OCI-M1 (cell line): ENCODE data around the gene FMO1.
"Not testable (repeated sequence)": the region's sequence is repeated elsewhere in the genome, so short reads cannot be mapped to it uniquely, and the experiment has no call there.

ENCODE experiments used
- DNase-seq: peaks from one replicate; lab custom pipeline; 2025; lab: John Stamatoyannopoulos, UW

FMO1 gene

DNA sequence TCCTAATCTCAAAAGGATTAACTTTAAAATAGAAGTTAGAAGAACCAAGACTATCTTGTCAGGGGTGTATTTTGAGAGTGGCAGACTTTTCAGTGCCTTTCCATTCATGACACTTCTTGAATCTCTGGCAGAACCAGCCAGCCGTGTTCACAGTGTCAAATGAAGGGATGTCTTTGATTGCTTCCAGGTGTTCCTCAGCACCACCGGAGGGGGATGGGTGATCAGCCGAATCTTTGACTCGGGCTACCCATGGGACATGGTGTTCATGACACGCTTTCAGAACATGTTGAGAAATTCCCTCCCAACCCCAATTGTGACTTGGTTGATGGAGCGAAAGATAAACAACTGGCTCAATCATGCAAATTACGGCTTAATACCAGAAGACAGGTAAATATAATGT, 32.3 kb downstream of the FMO1 start:
- DNase-seq = no peak

DNA sequence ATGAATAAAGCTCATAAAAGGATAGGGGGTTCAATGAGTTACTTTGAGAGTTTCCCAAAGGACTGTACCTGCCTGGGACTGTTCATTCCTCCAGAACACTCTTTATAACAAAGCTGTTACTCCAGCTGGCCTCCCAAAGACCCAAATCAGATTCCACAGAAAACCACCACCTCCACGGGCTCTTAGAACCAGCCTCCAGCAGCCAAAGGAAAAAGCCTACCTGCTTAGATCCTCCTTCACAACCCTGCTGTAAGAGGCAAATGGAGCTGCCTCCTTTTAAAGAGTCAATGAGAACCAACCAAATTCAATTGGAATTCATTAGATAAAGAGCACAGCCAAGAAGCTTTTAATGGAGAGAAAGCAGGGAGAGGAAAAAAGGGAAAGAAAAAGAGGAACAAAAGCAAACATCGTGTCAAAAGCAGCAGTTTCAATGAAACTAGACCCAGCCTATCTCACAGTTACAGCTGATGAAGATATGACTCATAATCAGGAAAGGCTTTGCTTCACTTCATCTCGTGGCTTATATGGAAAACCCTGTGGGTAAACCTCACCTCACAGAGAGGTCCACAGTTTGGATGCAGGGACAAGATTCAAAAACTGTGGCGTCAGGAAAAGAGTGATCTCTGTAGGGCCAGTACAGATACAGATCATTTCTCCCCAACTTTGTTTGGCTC, 37.9 kb downstream of the FMO1 start:
- peak; percentile 90 for DNase-seq

DNA sequence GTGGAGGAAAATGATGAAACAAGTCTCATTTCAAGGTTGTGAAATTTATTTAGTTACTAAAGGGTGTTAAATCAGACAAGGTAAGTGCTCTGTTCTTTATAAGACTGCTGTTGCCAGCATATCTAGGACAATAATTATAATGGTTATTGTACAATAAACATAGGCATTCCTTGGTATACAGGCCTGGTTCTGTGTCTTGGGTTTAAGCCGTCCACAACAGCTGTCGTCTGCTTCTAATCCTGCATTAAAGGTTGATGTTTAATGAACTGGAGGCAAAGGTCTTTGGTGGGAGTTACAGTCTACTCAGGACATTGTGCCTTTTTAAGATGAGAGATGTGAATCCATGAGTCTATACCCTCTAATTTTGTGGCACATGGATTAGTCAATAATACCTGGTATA, 42.3 kb downstream of the FMO1 start:
- no peak for DNase-seq

GRCh38 chr1:171292799-171293198, 44.5 kb downstream of the FMO1 start:
- no peak for DNase-seq

DNA sequence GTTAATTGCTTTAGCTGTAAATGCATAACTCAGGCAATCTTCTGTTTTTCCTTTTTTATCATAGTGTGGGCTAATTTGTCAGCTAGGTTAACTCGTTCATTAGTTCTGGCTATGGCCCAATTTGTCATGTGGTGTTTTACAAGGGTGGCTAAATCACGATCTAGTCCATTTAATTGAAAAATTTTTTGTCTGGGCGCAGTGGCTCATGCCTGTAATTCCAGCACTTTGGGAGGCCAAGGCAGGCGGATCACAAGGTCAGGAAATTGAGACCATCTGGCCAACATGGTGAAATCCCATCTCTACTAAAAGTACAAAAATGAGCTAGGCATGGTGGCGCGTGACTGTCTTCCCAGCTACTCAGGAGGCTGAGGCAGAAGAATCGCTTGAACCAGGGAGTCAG, 47.1 kb downstream of the FMO1 start:
- DNase-seq = not testable (repeated sequence)

GRCh38 chr1:171295821-171296220, 47.5 kb downstream of the FMO1 start:
- no peak for DNase-seq

DNA sequence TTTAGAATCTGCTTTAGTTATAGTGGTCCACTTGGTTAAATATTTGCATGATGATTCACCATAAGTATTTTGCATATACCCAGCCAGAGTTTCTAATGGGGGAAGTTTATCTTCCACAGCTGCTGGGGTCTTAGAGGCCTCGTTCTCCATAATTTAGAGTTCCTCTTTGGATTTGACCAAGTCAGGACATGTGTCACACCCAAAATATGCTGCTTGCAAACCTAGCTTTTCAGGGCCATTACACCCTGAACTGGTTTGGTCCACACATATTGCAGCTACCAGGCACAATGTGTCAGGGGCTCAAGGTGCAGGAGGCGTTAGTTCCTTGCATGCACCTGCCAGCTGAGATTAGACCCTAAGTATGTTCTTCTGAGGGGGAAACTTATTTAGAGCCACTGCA, 48.6 kb downstream of the FMO1 start:
- DNase-seq = no peak

DNA sequence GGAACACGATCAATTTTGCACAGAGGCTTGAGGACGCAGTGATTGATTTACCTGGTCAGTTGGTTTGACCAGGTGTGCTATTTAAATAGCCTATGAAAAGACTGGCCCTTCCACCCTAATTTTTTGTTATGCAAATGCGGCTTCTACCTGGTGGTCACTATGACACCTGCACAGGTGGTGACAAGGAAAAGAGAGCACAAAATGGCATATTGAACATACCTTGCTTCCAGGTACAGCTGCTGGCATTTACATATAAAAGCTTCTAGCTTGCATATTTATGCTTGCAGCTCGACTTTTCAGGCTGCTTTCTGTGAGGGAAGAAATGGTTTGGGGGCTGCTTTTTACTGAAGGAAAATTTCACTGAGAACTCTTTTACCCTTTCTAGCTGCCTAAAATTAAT, 50.4 kb downstream of the FMO1 start:
- DNase-seq = no peak

DNA sequence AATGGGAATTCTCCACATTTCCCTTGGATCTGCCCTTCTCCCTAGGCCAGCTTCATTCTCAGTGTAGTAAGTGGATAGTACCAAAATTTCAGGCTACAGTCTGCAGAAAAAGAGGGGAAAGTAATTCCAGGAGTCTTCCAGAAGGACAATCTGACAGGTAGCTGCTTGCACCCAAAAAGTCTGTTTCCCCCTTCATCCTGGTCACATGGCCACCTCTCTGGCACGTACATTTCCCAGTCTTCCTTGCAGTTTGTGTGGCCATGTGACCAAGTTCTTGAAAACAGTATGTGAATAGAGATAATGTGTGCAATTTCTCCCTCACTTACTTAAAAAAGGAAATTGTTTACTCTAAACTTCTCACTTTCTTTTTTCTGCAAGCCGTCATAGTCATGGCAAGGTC, 51.0 kb downstream of the FMO1 start:
- DNase-seq = no peak

DNA sequence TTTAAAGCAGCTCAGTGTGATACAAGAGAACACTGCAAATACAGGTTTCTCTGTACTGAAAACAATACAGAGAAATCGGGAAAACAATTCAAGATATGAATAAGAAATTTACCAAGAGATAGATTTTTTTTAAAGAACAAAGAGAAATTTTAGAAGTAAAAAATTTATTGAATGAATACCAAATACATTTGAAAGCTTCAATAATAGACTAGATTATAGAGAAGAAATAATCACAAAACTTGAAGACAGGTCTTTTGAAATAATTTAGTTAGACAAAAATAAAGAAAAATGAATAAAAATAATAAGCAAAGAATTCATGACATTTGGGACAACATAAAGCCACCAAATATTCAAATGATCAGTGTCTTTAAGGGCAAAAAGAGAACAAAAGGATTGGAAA, 52.1 kb downstream of the FMO1 start:
- DNase-seq = peak; percentile 40

- DNase-seq = no peak
Observed at GRCh38 chr1:171310661-171311087, 62.4 kb downstream of the FMO1 start.

DNA sequence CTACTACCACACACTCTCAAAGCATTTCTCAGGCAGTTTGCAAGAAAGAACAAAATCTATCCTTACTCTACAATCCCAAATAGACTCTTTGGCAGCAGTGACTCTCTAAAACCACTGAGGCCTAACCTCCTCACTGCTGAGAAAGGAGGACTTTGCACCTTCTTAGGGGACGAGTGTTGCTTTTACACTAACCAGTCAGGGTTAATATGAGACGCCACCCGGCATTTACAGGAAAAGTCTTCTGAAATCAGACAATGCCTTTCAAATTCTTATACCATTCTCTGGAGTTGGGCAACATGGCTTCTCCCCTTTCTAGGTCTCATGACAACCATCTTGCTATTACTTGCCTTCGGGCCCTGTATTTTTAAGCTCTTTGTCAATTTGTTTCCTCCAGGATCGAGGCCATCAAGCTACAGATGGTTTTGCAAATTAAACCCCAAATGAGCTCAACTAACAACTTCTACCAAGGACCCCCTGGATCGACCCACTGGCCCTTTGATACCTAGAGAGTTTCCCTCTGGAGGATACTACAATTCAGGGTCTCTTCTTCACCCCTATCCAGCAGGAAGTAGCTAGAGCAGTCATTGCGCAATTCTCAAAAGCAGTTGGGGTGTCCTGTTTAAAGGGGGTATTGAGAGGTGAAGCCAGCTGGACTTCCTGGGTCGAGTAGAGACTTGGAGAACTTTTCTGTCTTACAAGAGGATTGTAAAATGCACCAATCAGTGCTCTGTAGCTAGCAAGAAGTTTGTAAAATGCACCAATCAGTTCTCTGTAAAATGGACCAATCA, 63.7 kb downstream of the FMO1 start:
- no peak for DNase-seq

GRCh38 chr1:171313319-171313834, 65.1 kb downstream of the FMO1 start:
- no peak for DNase-seq

DNA sequence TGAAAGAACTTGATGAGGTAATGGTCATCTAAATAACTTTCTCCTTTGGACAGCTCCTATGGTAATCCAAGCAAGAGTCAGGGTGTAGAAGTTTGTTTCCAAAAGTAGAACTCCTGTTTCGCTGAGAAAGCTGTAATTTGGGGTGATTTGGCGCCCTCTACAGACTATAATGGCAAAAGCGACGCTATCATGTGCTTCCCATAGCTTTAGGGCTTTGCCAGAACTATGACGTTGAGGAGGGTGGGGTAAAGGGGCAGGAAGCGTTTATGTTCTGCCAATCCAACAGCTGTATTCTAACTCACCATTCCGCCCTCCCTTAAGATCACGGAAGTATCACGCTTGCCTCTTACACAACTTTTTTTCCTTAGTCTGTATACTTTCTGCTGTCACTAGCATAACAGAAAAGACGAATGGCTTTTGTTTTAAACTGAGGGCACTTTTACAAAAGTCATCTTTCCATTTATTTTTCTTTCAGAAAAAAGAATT, 65.6 kb downstream of the FMO1 start, which contains the start of gene FMO4:
TSS of gene FMO4 (plus strand) at position 349 of the 486 bp plus-strand sequence. CDS start 5,643 bp downstream, outside the sequence.
- peak; percentile 99 for DNase-seq

DNA sequence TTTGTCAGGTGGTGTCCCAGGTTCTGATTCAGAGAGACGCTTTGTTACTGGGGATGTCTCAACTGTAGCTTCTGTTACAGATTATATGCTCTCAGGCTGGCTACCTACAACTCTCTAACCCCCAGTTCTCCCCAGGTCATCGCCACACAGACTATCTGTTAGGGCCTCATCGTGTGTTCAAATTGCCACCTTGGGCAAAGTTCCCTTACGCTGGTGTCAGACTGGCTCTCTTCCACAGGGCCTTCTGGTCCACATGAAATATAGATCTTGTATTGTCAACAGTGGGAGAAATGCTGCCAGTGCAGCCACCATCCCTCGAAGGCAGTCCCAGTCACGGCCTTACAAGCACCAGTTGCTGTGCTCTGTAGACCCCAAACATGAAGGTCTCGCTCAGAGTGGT, 81.0 kb downstream of the FMO1 start:
- no peak for DNase-seq

DNA sequence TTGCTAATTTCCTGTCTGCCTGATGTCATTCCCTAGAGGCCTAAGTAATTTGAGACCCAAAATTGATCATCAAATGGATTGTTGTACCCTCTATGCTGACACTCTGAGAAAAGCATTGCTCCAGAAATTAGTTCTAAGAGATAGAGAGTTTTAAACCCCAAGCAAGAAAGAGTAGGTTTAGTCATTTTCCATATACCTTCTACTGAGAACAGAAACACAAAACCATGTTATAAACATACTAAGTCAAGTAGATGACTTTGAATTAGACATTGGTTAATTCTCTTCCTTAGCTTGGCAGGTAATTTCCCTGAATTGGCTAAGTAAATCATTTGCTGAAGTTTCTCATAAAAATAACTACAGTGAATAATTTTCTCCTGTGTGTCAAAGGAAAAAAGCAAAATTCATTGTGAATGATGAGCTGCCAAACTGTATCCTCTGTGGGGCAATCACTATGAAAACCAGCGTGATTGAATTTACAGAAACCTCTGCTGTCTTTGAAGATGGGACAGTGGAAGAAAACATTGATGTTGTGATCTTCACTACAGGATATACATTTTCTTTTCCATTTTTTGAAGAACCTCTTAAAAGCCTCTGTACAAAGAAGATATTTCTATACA, 85.8 kb downstream of the FMO1 start:
- no peak for DNase-seq
